ENCODE data around the gene PINK1. TPM values are rescaled to one million over a fixed set of nuclear protein-coding genes. Genes with fewer than 3 reads are reported as not detected.

The PINK1 gene
- total RNA-seq, 1 donor from 2014 or later = 57.2 TPM

DNA sequence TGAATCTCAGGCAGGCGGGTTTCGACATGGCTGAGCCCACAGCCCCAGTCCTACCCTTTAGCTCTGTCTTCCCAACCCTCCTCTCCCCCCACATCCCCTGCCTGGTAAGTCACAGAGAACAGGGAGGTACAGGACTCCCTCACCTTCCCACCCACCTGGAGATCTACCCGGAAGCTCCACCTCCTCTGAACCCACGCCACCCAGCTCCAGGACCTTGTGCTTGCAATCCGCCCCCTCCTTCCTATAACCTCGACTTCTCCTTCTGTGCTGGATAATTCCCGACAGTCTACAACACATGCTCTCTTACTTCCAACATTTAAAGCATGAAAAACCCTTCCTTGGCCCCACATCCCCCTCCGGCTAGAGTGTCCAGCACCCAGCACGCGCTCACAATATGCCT is 62.3 kb downstream of the PINK1 start:
- H3K4me3 ChIP-seq = no peak overlapping the region
- TF ChIP-seq, protein P1, sequence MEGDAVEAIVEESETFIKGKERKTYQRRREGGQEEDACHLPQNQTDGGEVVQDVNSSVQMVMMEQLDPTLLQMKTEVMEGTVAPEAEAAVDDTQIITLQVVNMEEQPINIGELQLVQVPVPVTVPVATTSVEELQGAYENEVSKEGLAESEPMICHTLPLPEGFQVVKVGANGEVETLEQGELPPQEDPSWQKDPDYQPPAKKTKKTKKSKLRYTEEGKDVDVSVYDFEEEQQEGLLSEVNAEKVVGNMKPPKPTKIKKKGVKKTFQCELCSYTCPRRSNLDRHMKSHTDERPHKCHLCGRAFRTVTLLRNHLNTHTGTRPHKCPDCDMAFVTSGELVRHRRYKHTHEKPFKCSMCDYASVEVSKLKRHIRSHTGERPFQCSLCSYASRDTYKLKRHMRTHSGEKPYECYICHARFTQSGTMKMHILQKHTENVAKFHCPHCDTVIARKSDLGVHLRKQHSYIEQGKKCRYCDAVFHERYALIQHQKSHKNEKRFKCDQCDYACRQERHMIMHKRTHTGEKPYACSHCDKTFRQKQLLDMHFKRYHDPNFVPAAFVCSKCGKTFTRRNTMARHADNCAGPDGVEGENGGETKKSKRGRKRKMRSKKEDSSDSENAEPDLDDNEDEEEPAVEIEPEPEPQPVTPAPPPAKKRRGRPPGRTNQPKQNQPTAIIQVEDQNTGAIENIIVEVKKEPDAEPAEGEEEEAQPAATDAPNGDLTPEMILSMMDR (IDR thresholded peaks at IDR 0.05) = no peak
- no peaks in the 10 kb centered on the region for H3K36me3 ChIP-seq
- H3K9me3 ChIP-seq = no peaks in the 10 kb centered on the region
- ATAC-seq = no peak
- intact Hi-C loops (cut with DNase I) = no loop called here
- no peak for DNase-seq
- H3K4me1 ChIP-seq = no peaks in the 10 kb centered on the region
- H3K27me3 ChIP-seq (ENCODE audit: low read depth) = no peaks in the 10 kb centered on the region
- no peak overlapping the region for H3K27ac ChIP-seq

DNA sequence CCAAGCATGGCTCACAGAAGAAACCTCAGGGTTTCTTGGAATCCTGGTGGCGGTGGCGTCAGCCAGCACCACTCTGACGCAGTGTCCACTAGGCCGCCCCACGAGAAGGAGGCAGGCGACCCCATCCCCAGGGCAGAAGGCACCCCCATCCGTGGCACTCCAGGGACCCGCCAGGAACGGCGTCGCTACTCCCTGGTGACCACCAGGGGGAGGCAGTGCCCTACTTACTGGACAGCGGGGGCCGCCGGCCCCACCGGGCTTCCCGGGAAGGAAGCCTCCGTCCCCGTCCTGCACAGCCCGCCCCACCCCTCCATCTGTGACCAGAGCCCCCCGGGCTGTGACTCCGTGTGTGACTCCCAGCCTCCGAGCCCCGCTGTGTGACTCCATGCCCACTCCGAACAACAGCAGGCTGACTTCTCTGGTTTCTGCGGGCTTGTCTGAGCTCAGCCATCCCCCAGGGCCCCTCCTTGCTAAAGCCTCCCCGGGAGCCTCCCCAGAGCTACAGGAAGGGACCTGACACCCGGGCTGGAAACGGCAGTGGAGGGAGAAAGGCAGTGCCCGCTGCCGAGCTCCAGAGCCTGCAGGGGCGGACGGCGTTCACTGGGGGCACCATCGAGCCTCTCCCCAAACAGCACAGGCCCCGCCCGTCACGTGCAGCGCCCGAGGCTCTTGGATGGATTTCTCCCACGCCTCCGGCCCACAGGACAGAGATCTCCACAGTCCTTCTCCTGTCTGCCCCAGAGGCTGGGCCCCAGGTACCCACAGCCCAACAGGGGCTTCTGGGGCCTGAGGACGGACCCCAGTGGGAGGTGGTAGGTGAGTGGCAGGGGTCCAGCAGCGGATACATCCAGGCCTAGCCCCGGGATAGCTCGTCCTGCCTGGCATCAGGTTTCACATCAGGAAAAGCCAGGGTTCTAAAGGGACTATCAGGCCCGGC is 63.4 kb downstream of the PINK1 start:
- Histone ChIP-seq H3K27me3 (ENCODE audit: low read depth) (no peaks in the 10 kb centered on the region), H3K4me1 (no peaks in the 10 kb centered on the region), H3K36me3 (no peaks in the 10 kb centered on the region), H3K4me3 (peak overlapping the region; percentile 64), H3K9me3 (no peaks in the 10 kb centered on the region), H3K27ac (peak overlapping the region; percentile 76)
- DNase-seq (peak; percentile 88), ATAC-seq (peak; percentile 94 to 95)
- TF ChIP-seq, protein P1 (IDR thresholded peaks at IDR 0.05) = peak; percentile 93
- intact Hi-C loops (cut with DNase I) = no loop called here

DNA sequence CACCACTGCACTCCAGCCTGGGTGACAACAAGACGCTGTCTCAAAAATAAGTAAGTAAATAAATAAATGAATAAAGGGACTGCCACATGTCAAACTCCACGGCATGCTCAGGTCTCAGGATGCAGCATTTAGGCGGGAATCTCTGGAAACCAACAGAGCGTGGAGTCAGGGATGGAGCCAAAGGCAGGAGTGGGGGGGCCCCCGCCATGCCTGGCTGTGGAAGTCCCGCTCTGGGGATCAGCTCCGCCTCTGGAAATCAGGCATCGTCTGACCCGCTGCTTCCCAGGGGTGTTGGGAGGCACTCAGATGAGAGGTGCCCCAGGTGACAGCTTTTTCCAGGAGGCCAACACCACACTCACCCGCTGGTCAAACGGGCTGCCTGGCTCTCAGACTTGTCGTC is 64.3 kb downstream of the PINK1 start:
- no peak for DNase-seq
- Histone ChIP-seq H3K27ac (no peak overlapping the region), H3K4me3 (no peak overlapping the region), H3K4me1 (no peaks in the 10 kb centered on the region), H3K36me3 (no peaks in the 10 kb centered on the region), H3K27me3 (ENCODE audit: low read depth) (no peaks in the 10 kb centered on the region), H3K9me3 (no peaks in the 10 kb centered on the region)
- intact Hi-C loops (cut with DNase I) = no loop called here
- ATAC-seq = no peak
- TF ChIP-seq, protein P1 (IDR thresholded peaks at IDR 0.05) = no peak

DNA sequence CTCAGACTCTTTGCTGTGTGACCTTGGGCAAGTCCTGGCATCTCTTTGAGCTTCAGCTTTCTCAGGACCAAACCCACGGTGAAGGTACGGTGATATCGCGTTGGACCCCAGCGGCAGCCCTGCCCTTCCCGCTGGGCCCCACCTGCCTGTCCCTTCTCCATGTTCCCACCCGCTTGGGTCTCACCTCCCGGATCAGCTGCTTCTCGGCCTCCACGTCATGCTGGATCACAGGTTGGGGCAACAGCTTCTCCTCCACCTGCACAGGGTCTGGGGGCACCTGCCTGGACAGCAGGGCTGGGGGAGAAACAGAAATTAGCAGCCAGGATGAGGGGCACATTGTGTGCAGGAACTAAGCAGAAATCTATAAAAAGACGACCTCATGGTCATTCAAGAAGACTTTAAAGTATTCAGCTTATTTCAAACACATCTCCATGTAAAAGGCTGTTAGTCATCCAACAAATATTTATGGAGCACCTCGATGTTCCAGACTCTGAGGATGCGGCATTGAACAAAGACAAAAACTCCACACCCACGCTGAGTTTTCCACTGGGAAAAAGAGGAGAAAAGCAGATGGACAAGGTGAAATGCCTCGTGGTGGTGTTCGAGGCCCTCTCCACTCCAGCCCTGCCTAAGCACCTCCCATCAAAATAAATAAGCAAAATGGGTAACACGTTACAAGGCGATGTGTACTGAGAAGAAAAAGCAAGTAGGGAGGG is 65.1 kb downstream of the PINK1 start:
- TF ChIP-seq, protein P1 (IDR thresholded peaks at IDR 0.05) = no peak
- H3K4me3 ChIP-seq = no peak overlapping the region
- no peak overlapping the region for H3K27ac ChIP-seq
- H3K9me3 ChIP-seq = no peaks in the 10 kb centered on the region
- no peak for ATAC-seq
- no peaks in the 10 kb centered on the region for H3K27me3 ChIP-seq (ENCODE audit: low read depth)
- DNase-seq = no peak
- no peaks in the 10 kb centered on the region for H3K36me3 ChIP-seq
- intact Hi-C loops (cut with DNase I) = no loop called here
- no peaks in the 10 kb centered on the region for H3K4me1 ChIP-seq

DNA sequence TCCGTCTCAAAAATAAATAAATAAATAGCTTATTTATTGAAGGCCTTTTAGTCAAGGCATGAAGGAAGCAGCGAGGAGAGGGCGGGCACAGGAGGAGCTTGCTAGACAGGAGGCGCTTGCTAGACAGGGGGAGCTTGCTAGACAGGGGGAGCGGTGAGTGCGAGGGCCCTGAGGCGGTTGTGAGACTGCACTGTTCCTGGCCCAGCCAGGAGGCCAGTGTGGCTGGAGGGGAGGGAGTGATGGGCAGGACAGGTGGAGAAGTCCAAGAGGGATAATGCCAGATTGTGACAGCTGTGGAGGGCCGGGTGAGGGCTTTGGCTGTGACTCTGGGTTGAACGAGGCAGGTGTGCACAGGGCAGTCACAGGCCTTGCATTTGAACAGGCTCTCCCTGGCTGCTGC is 66.3 kb downstream of the PINK1 start:
- H3K4me3 ChIP-seq = no peak overlapping the region
- H3K36me3 ChIP-seq = no peaks in the 10 kb centered on the region
- TF ChIP-seq, protein P1 (IDR thresholded peaks at IDR 0.05) = no peak
- DNase-seq (no peak), ATAC-seq (no peak)
- no peaks in the 10 kb centered on the region for H3K27me3 ChIP-seq (ENCODE audit: low read depth)
- H3K9me3 ChIP-seq = no peaks in the 10 kb centered on the region
- intact Hi-C loops (cut with DNase I) = no loop called here
- no peaks in the 10 kb centered on the region for H3K4me1 ChIP-seq
- H3K27ac ChIP-seq = no peak overlapping the region
